Endothelial cell of umbilical vein (primary cell): ENCODE results near the gene SUPT20HL1. TPM values are rescaled to one million over a fixed set of nuclear protein-coding genes. Genes with fewer than 3 reads are reported as not detected.

ENCODE experiments used
- BruUV-seq: library from RNA; stranded (reverse); fragments of 400-500 nt; replicated peaks from 2 replicates; lab custom pipeline; 2021; lab: Mats Ljungman, UMichigan
- CTCF ChIA-PET: fragments of 300-600, 350-600 bp; sonication (Branson Sonifier 250); formaldehyde crosslinking; loops from one replicate; lab custom pipeline; 2021; ENCODE audit warnings: antibody characterized with exemption, inconsistent platforms; lab: Charles Lee
- POLR2A ChIA-PET: fragments of 300-600, 350-600 bp; sonication (Branson Sonifier 250); formaldehyde crosslinking; loops from one replicate; lab custom pipeline; 2021; ENCODE audit warnings: antibody characterized with exemption, inconsistent platforms; lab: Charles Lee
- DNase-seq: peaks from one replicate; pipeline ENCODE4 v3.0.0-alpha.2; 2011; ENCODE audit warnings: low read depth, low spot score
- FAIRE-seq: peaks from 2 replicates; lab custom pipeline; 2011; peaks lifted over from hg19 to GRCh38; lab: Jason Lieb, UNC
- H2AFZ ChIP-seq: 2 replicates; pipeline ENCODE4 v1.6.0; 2012; ENCODE audit warnings: low read depth, low read length, control low read depth, inconsistent platforms
- H3K27ac ChIP-seq: 2 replicates; pipeline ENCODE4 v1.5.1; 2011; ENCODE audit warnings: low read depth, mild to moderate bottlenecking, control low read depth, low read length, moderate library complexity; ENCODE audit not compliant: insufficient read depth
- H3K27me3 ChIP-seq, 2 experiments: 2 replicates each; pipeline versions ENCODE4 v1.6.0 to v1.6.1; 2011; ENCODE audit warnings: low read length in 2 of 2, mixed read lengths in 1 of 2; ENCODE audit not compliant: control insufficient read depth in 2 of 2, insufficient read depth in 2 of 2
- H3K36me3 ChIP-seq, 2 experiments: 2 replicates in 1 of 2; 3 replicates in 1 of 2; pipeline ENCODE4 v1.5.1; 2011; ENCODE audit warnings: low read length in 2 of 2, mild to moderate bottlenecking in 1 of 2, moderate library complexity in 1 of 2; ENCODE audit not compliant: control insufficient read depth in 2 of 2, insufficient read depth in 2 of 2; ENCODE audit errors: extremely low read depth in 1 of 2
- H3K4me1 ChIP-seq: 3 replicates; pipeline ENCODE4 v1.5.1; 2011; ENCODE audit warnings: mild to moderate bottlenecking, low read length; ENCODE audit not compliant: control insufficient read depth, insufficient read depth; ENCODE audit errors: extremely low read depth
- H3K4me2 ChIP-seq: 2 replicates; pipeline ENCODE4 v1.6.1; 2011; ENCODE audit warnings: low read length, control low read depth, mixed read lengths; ENCODE audit not compliant: insufficient read depth
- H3K4me3 ChIP-seq, 3 experiments: fragments of 200-600 bp in 1 of 3; sonication (generic), shearing (Covaris generic) in 1 of 3; replicated peaks in 1 of 3; 2 replicates each; pipeline ENCODE4 v1.5.1; 2011 to 2016; ENCODE audit warnings: control low read depth in 3 of 3, low read length in 3 of 3, mild to moderate bottlenecking in 2 of 3, inconsistent platforms in 1 of 3, low read depth in 1 of 3, moderate library complexity in 1 of 3; ENCODE audit not compliant: insufficient read depth in 1 of 3
- H3K79me2 ChIP-seq: 2 replicates; pipeline ENCODE4 v1.6.0; 2012; ENCODE audit warnings: low read length, inconsistent platforms; ENCODE audit not compliant: control insufficient read depth, insufficient read depth
- H3K9ac ChIP-seq: replicated peaks from 2 replicates; pipeline ENCODE3; 2011; ENCODE audit warnings: low read length, control low read depth; ENCODE audit not compliant: insufficient read depth; ENCODE audit errors: extremely low read depth
- H3K9me1 ChIP-seq: replicated peaks from 3 replicates; pipeline ENCODE4 v1.6.0; 2011; ENCODE audit warnings: mild to moderate bottlenecking, low read length; ENCODE audit not compliant: control insufficient read depth, insufficient read depth; ENCODE audit errors: extremely low read depth
- H3K9me3 ChIP-seq: replicated peaks from 2 replicates; pipeline ENCODE4 v1.5.1; 2012; ENCODE audit warnings: low read length, inconsistent platforms; ENCODE audit not compliant: control insufficient read depth, insufficient read depth
- H4K20me1 ChIP-seq: replicated peaks from 2 replicates; pipeline ENCODE3; 2011; ENCODE audit warnings: mild to moderate bottlenecking, low read length; ENCODE audit not compliant: control insufficient read depth, insufficient read depth; ENCODE audit errors: extremely low read depth
- CTCF ChIP-seq, 2 donors: IDR thresholded peaks; 1 replicate in 1 of 2; 2 replicates in 1 of 2; pipeline ENCODE4 v1.5.1; 2011; ENCODE audit warnings: low read length in 2 of 2, mild to moderate bottlenecking in 2 of 2, moderate library complexity in 2 of 2, control low read depth in 1 of 2, inconsistent platforms in 1 of 2, low read depth in 1 of 2; ENCODE audit not compliant: insufficient read depth in 1 of 2; ENCODE audit errors: extremely low read depth in 1 of 2
- EZH2 ChIP-seq: IDR thresholded peaks from 2 replicates; pipeline ENCODE4 v1.6.1; 2012; ENCODE audit warnings: borderline replicate concordance, low read depth, mild to moderate bottlenecking, moderate library complexity, low read length, inconsistent platforms; ENCODE audit not compliant: severe bottlenecking
- GATA2 ChIP-seq: IDR thresholded peaks from 2 replicates; pipeline ENCODE4 v1.7.0; 2011; ENCODE audit warnings: low read depth, mild to moderate bottlenecking, moderate library complexity, mixed read lengths, low read length; ENCODE audit not compliant: insufficient read length, insufficient read depth
- MAX ChIP-seq: IDR thresholded peaks from 2 replicates; pipeline ENCODE4 v1.6.1; 2011; ENCODE audit not compliant: insufficient read depth, insufficient read length
- POLR2AphosphoS5 ChIP-seq: IDR thresholded peaks from 2 replicates; pipeline ENCODE4 v1.6.1; 2012; ENCODE audit warnings: low read depth, mild to moderate bottlenecking, control low read depth, low read length, moderate library complexity; ENCODE audit not compliant: insufficient read depth
- dilution Hi-C: fragments of 300-500 bp; cut with MboI; formaldehyde crosslinking; loops from one replicate; pipeline ENCODE4 v1.15.0; 2019; ENCODE audit warnings: low sequenced_read_pairs; ENCODE audit not compliant: extremely low pct_ligation_motif_present
- intact Hi-C: fragments of 100-400 bp; cut with micrococcal nuclease; formaldehyde crosslinking; loops from one replicate; pipeline ENCODE4 v1.10.0; 2022
- polyA plus RNA-seq, 4 experiments: library from polyadenylated mRNA; depleted of rRNA in 3 of 4; stranded (reverse) in 3 of 4; unstranded in 1 of 4; fragments of >200 nt; gene quantifications; 2 replicates each; pipeline versions ENCODE4 v1.2.1 to v1.2.3, GENCODE V29; 2011 to 2012; ENCODE audit warnings: missing spikeins in 1 of 4
- total RNA-seq: library from RNA; stranded (reverse); gene quantifications from 2 replicates; pipeline ENCODE4 v1.2.3, GENCODE V29; 2021

SUPT20HL1 gene
- total and polyA plus RNA-seq, 2 donors (not counting 3 experiments of a cell fraction or from before 2014, with no cell fraction given), result not detected

DNA sequence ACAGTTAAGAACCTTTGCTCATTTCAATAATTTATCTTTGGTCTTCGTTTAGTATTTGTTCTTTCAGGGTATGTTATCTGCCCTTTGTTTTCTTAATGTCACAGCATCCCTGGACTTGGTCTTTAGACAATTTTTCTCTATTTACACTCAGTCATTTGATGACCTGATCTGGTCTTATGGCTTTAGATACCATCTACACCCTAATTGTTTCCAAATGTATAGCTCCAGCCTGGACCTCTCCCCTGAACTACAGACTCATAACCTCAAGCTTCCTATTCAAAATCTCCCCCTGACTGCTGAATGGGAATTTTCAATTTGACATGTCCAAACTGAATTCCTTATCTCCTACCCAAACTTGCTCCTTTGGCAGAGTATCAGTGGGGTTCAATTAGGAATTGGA, 42.9 kb upstream of the SUPT20HL1 start:
- Histone ChIP-seq H3K4me3 (no peak overlapping the region), H3K9me1 (no peaks in the 10 kb centered on the region), H3K79me2 (no peaks in the 10 kb centered on the region), H4K20me1 (no peaks in the 10 kb centered on the region), H3K9me3 (no peaks in the 10 kb centered on the region), H2AFZ (no peak overlapping the region), H3K9ac (no peak overlapping the region), H3K36me3 (no peaks in the 10 kb centered on the region), H3K4me2 (no peak overlapping the region), H3K27me3 (no peaks in the 10 kb centered on the region), H3K27ac (no peak overlapping the region), H3K4me1 (no peaks in the 10 kb centered on the region)
- ChIA-PET CTCF (interaction anchor here (1.0 to 1.2 kb wide), 2 partner anchors 24 to 53 kb away, joined by 3 to 4 read pairs; no protein-coding TSS in a partner anchor), POLR2A (no interaction called here)
- TF ChIP-seq CTCF (IDR thresholded peaks at IDR 0.05; ENCODE audit: extremely low read depth in 1 of 2, insufficient read depth in 1 of 2, low read depth in 1 of 2, low read length in 2 of 2), result no peak
- TF ChIP-seq MAX, result no peak
- no peak for TF ChIP-seq POLR2AphosphoS5
- no peak for TF ChIP-seq EZH2
- TF ChIP-seq GATA2, result no peak
- FAIRE-seq (no peak), DNase-seq (no peak)
- dilution Hi-C loops (no loop called here), intact Hi-C loops (no loop called here)
- no TSS peak for BruUV-seq
